Large intestine (tissue), 3 donors: ENCODE data around the gene IQGAP1. TPM values are rescaled to one million over a fixed set of nuclear protein-coding genes. Genes with fewer than 3 reads are reported as not detected.

ENCODE experiments used
- DNase-seq, 2 donors: peaks; one replicate each; pipeline versions ENCODE4 v3.0.0 to v3.0.0-alpha.2; 2013
- H3K27ac ChIP-seq: one replicate; pipeline ENCODE4 v1.5.1; 2013; ENCODE audit warnings: low read length
- H3K27me3 ChIP-seq: 2 replicates; pipeline ENCODE4 v1.6.1; 2013; ENCODE audit warnings: low read length; ENCODE audit not compliant: control insufficient read depth, insufficient read depth
- H3K36me3 ChIP-seq: 2 replicates; pipeline ENCODE4 v1.6.1; 2013; ENCODE audit warnings: low read length; ENCODE audit not compliant: control insufficient read depth, insufficient read depth
- H3K4me1 ChIP-seq: one replicate; pipeline ENCODE4 v1.6.1; 2013; ENCODE audit warnings: low read length; ENCODE audit not compliant: control insufficient read depth, insufficient read depth
- H3K4me3 ChIP-seq: one replicate; pipeline ENCODE4 v1.5.1; 2013; ENCODE audit warnings: low read length
- H3K9me3 ChIP-seq: one replicate; pipeline ENCODE4 v1.6.1; 2013; ENCODE audit warnings: mild to moderate bottlenecking, low read depth, low read length, moderate library complexity; ENCODE audit not compliant: control insufficient read depth
- WGBS: methylation state at CpG from one replicate; pipeline ENCODE4 v1.1.5; 2013; ENCODE audit warnings: low lambda C conversion rate; ENCODE audit not compliant: insufficient coverage; 5-methylcytosine and 5-hydroxymethylcytosine counted together
- polyA plus RNA-seq: library from polyadenylated mRNA; unstranded; fragments of 120-200 nt; gene quantifications from one replicate; pipeline ENCODE4 v1.2.1, GENCODE V29; 2013

IQGAP1 gene
- polyA plus RNA-seq, 1 donor, result 90.9 TPM

- H3K4me3 ChIP-seq, result no peak overlapping the region
- H3K9me3 ChIP-seq, result peaks cover 3% of the 10 kb centered on the region
- H3K36me3 ChIP-seq, result no peaks in the 10 kb centered on the region
- 100% methylated on average over 1 of the region's 7 CpGs for WGBS
- H3K27me3 ChIP-seq, result no peaks in the 10 kb centered on the region
- H3K27ac ChIP-seq, result no peak overlapping the region
- no peak for DNase-seq
- no peaks in the 10 kb centered on the region for H3K4me1 ChIP-seq
Measured at GRCh38 chr15:90375071-90375470, 13.0 kb upstream of the IQGAP1 start.

DNA sequence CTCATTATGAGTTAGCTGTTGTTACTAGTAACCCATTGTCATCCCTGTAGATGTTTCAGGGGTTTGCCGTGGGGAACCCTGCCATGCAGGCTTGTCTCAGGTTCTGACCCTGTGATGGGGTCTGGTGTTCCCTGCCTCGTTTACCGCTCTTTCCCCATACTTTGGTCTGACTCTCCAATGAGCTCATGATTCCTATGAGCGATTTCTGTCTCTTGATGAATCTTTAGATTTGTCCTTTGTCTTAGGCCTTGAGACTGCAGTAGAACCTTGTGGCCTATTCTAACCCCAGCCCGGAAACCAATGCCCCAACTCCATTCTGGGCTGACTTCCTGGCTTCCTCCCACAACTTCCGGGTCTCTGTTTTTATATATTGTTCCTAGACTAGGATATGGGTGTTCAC is 11.3 kb upstream of the IQGAP1 start:
- no peaks in the 10 kb centered on the region for H3K4me1 ChIP-seq
- WGBS, result 50% methylated on average over 2 of the region's 6 CpGs

GRCh38 chr15:90379263-90379662 is 8.8 kb upstream of the IQGAP1 start:
- no peak for DNase-seq
- Histone ChIP-seq H3K36me3 (no peaks in the 10 kb centered on the region), H3K9me3 (peaks cover 3% of the 10 kb centered on the region), H3K27ac (no peak overlapping the region), H3K27me3 (no peaks in the 10 kb centered on the region), H3K4me1 (no peaks in the 10 kb centered on the region), H3K4me3 (no peak overlapping the region)
- WGBS, result no CpG with 5 or more reads among the region's 3 CpGs

More for the DNA sequence above, 11.3 kb upstream of the IQGAP1 start:
- no peaks in the 10 kb centered on the region for H3K36me3 ChIP-seq
- H3K27me3 ChIP-seq, result no peaks in the 10 kb centered on the region
- no peak overlapping the region for H3K4me3 ChIP-seq
- peaks cover 3% of the 10 kb centered on the region for H3K9me3 ChIP-seq
- no peak for DNase-seq
- no peak overlapping the region for H3K27ac ChIP-seq

DNA sequence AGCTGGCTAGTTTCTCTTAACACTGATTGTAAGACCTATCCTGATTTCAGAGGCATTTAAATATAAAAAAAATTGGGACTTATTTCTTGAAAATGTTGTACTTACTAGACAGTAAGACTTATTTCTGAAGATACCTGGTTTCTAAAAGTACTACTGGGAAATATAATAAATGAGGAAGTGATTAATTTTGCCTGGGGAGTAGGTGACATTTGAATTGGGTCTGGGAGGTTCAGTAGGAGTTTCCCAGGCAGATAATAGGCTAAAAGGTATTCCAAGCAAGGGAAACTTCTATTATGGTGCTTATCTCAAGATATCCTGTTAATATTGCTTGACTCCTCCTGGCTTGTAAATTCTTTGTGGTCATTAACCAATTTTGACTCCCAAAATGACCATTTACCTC is 6.5 kb upstream of the IQGAP1 start:
- H3K36me3 ChIP-seq, result no peaks in the 10 kb centered on the region
- H3K4me1 ChIP-seq, result no peaks in the 10 kb centered on the region
- H3K27ac ChIP-seq, result no peak overlapping the region
- H3K27me3 ChIP-seq, result no peaks in the 10 kb centered on the region
- DNase-seq, result no peak
- peaks cover 3% of the 10 kb centered on the region for H3K9me3 ChIP-seq
- no peak overlapping the region for H3K4me3 ChIP-seq

- DNase-seq, result no peak
- H3K4me1 ChIP-seq, result peaks cover under 1% of the 10 kb centered on the region
- peaks cover 3% of the 10 kb centered on the region for H3K9me3 ChIP-seq
- no peak overlapping the region for H3K27ac ChIP-seq
- H3K36me3 ChIP-seq, result no peaks in the 10 kb centered on the region
- no peaks in the 10 kb centered on the region for H3K27me3 ChIP-seq
- H3K4me3 ChIP-seq, result no peak overlapping the region
Measured at GRCh38 chr15:90382320-90382719, 5.7 kb upstream of the IQGAP1 start.

- H3K4me1 ChIP-seq, result peaks cover 9% of the 10 kb centered on the region
- WGBS, result 89% methylated on average over 1 of the region's 2 CpGs
- H3K27ac ChIP-seq, result no peak overlapping the region
- H3K9me3 ChIP-seq, result no peaks in the 10 kb centered on the region
- DNase-seq, result no peak
- H3K27me3 ChIP-seq, result no peaks in the 10 kb centered on the region
- H3K4me3 ChIP-seq, result no peak overlapping the region
- H3K36me3 ChIP-seq, result peaks cover 7% of the 10 kb centered on the region
Measured at GRCh38 chr15:90386221-90386620, 1.8 kb upstream of the IQGAP1 start.

- 13% methylated on average over 3 of the region's 52 CpGs for WGBS
- H3K9me3 ChIP-seq, result no peaks in the 10 kb centered on the region
- peak overlapping the region; percentile 95 for H3K27ac ChIP-seq
- peak; percentile 42 to 78 for DNase-seq
- peak overlapping the region; percentile 71 for H3K4me3 ChIP-seq
- H3K36me3 ChIP-seq, result peaks cover 18% of the 10 kb centered on the region
- H3K4me1 ChIP-seq, result peaks cover 9% of the 10 kb centered on the region
- no peaks in the 10 kb centered on the region for H3K27me3 ChIP-seq
Measured at GRCh38 chr15:90388462-90389380, 679 bp downstream of the IQGAP1 start.

GRCh38 chr15:90389513-90389912 is 1.5 kb downstream of the IQGAP1 start:
- Histone ChIP-seq H3K9me3 (no peaks in the 10 kb centered on the region), H3K4me1 (peaks cover 12% of the 10 kb centered on the region), H3K36me3 (peaks cover 18% of the 10 kb centered on the region), H3K27ac (no peak overlapping the region), H3K27me3 (no peaks in the 10 kb centered on the region), H3K4me3 (no peak overlapping the region)
- no CpG with 5 or more reads among the region's 6 CpGs for WGBS
- no peak for DNase-seq

- Histone ChIP-seq H3K9me3 (no peaks in the 10 kb centered on the region), H3K4me3 (no peak overlapping the region), H3K36me3 (peaks cover 18% of the 10 kb centered on the region), H3K27me3 (no peaks in the 10 kb centered on the region), H3K4me1 (peaks cover 11% of the 10 kb centered on the region), H3K27ac (no peak overlapping the region)
- WGBS, result no CpG with 5 or more reads among the region's 1 CpG
- DNase-seq, result no peak
Measured at GRCh38 chr15:90393040-90393439, 5.0 kb downstream of the IQGAP1 start.

DNA sequence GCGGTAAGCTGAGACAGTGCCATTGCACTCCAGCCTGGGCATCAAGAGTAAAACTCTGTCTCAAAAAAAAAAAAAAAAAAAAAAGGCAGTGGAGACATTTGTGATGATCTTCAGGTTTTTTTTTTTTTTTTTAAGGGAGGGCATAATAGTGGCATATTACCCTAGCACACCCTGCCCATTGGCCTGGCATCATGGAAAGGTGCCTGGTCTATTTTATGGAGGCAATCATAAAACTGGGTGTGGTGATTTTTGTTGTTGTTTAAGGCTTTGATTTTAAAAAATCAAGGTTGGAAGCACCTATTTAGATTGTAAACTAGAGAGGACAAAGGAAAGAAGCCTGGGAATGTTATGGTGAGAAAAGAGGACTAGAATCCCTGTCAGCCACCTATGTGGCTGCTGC is 6.0 kb downstream of the IQGAP1 start:
- no peak for DNase-seq
- H3K4me3 ChIP-seq, result no peak overlapping the region
- H3K27me3 ChIP-seq, result no peaks in the 10 kb centered on the region
- H3K9me3 ChIP-seq, result no peaks in the 10 kb centered on the region
- H3K36me3 ChIP-seq, result peaks cover 18% of the 10 kb centered on the region
- H3K4me1 ChIP-seq, result peaks cover 11% of the 10 kb centered on the region
- no peak overlapping the region for H3K27ac ChIP-seq
- no CpG with 5 or more reads among the region's 1 CpG for WGBS
